HG03520 (cell line): ENCODE results near the gene PLPPR3.

Source experiments
- ATAC-seq: cut with Tn5 transposase; IDR thresholded peaks from one replicate; pipeline ENCODE4 v1.9.1; 2021; ENCODE audit warnings: mild to moderate bottlenecking, moderate library complexity; ENCODE audit not compliant: unreplicated experiment

Gene PLPPR3, protein sequence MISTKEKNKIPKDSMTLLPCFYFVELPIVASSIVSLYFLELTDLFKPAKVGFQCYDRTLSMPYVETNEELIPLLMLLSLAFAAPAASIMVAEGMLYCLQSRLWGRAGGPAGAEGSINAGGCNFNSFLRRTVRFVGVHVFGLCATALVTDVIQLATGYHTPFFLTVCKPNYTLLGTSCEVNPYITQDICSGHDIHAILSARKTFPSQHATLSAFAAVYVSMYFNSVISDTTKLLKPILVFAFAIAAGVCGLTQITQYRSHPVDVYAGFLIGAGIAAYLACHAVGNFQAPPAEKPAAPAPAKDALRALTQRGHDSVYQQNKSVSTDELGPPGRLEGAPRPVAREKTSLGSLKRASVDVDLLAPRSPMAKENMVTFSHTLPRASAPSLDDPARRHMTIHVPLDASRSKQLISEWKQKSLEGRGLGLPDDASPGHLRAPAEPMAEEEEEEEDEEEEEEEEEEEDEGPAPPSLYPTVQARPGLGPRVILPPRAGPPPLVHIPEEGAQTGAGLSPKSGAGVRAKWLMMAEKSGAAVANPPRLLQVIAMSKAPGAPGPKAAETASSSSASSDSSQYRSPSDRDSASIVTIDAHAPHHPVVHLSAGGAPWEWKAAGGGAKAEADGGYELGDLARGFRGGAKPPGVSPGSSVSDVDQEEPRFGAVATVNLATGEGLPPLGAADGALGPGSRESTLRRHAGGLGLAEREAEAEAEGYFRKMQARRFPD

DNA sequence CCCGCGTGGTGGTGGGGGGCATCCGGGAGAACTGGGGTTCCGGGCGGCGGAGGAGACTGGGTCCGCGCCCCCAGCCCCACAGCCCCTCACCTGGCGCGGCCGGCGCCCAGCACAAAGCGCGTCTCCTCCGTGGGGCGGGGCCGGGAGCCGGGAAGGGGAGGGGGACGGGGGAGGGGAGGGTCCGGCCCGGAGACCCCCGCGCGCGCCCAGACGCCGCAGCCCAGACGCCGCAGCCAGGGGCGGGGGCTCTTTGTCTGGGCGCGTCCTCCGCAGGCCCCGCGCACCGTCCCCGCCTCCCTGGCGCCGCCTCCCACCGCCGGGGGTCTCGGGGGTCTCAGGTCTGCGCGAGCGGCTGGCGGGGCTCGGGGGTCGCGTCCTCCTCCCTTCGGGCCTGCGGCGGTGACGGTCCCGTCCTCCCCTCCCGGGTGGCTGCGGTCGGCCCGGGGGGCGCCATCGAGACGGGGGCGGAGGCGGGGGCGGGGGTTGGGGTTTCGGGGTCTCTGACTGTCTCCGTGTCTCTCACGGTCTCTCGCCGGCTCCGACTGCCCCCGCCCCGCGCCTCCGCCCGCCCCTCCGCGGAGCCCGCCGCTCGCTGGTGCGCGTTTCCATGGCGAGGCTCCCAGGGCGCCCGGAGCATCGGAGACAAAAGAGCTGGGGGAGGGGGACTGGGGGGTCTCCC is at the start of gene PLPPR3:
Gene PLPPR3 (minus strand): TSS at position 131 of the 679 bp plus-strand sequence. CDS start 396 bp downstream, outside the sequence.
- ATAC-seq, result no peak

DNA sequence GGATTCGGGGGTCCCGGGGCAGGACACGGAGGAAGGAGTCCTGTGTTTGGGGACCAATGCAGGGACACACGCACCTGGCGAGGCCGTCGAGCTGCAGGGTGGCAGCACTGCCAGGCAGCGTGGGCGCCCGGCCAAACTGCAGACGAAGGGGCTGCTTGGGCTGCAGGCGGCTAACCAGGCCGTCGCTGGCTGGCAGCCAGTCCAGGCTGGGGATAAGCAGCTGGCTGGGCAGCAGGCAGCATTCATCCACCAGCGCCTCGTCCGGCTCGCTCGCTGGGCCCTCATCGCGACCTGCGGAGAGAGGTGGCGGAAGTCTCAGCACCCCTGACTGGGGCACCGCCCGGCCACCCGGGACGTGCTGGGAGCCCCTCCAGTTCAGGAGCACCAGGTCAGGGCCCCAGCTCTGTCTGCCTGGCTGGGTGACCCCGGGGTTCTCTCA is 49.2 kb upstream of the PLPPR3 start:
- no peak for ATAC-seq

DNA sequence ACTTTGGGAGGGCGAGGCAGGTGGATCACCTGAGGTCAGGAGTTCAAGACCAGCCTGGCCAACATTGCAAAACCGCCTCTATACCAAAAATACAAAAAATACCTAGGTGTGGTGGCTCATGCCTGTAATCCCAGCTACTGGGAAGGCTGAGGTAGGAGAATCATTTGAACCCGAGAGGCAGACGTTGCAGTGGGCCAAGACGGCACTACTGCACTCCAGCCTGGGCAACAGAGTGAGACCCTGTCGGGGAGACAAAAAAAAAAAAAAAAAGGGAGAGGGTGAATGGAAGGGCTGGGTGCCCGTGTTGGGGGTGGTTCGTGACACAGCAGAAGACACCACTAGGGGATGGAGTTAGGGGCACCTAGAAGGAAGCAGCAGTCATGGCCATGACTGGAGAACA is 48.6 kb upstream of the PLPPR3 start:
- no peak for ATAC-seq

DNA sequence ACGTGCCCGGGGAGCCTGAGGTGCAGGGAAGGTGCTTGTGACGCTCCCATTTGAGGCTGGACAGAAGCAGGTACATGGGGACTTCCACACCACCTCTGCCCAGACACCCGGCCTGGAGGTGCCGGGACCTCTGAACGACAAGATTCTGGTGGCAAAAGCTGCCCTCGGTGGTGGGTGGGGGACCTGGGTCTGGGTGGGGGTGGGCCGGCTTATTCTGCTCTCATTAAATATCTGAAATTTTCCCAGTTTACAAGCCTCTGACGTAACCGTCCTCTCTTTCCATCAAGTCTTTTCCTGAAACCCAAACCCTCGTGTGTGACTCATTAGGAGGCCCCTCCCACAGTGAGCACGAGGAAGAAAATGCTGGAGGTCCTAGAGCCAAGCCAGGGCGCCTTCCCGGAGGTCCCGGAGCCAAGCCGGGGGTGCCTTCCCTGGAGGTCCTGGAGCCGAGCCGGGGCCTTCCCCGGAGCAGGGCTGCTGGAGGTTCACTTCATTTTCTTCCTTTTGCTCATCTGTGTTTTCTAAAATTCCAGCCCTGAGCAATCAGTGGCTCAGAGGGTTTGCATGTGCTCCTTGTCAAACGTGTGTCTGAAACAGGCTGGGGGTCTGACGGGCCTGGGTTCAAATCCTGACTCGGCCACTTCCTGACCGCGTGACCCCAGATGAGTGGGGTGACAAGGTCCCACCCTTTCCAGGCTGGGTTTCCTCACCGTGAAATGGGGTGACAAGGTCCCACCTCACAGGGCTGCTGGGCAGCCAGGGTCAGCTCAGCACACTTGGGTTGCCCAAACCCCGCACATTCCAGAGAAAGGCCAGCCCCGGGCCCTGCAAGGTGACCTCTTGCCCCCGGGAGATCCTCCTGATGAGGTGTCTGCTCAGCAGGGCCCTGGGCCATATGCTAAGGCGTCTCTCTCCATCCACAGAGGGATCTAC is 47.8 kb upstream of the PLPPR3 start:
- ATAC-seq, result no peak

DNA sequence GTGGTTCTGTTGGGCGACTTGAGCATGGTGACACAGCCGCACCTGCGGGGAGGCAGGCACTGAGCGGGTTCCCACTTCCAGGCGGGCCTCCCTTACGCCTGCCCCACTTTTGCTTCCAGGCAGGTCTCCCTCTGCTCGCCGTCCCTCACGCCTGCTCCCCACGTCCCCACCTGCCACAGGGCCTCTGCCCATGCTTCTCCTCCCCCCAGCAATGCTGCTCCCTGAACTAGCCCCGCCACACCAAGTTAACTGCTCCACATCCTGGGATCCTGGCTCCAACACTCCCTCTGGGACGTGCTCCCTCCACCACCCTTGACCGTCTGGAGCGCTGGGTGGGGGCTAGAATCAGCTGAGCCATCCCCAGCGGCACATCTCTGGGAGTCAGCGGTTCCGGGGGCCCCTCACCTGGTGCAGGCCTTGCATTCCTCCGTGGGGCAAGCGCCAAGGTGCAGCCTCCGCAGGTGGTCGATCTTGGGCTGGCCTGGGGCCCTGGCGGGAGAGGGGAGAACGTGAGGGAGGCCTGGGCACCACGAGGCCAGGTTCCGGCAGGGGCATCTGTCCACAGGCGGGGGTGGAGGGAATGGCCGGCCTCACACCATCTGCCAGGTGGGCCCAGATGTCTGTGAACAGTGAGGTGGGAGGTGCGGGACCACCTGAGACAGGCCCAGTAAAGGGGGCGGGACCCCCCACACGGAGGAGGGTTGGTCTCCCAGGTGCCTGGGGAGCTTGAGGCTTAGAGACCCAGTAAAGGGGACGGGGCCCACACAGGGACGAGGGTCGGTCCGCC is 46.9 kb upstream of the PLPPR3 start:
- no peak for ATAC-seq

DNA sequence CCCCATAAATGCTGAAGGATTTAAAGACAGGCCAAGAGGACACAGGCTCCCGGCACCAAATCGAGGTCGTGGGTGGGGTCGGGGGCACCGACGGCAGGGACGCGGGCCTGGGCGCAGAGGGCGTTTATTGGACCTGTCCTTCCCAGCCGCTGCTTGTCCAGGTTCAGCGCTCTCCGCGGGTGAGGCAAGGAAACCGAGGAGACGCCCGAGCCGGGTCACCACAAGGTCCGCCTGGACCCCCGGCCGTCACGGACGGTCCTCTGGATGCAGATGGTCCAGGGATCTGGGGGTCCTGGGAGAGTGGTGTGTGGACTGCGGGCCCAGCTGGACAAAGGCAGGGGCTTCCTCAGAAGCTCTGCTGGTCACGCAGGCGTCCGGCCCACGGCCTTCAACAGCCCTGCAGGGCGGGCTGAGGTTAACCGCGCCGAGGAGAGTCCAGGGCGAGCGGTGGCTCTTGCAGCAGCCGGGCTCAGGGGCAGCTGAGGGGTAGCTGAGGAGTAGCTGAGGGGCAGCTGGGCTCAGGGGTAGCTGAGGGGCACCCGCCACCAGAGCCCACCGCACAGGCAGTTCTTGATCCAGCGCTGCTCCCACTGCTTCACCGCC is 46.2 kb upstream of the PLPPR3 start:
- no peak for ATAC-seq

DNA sequence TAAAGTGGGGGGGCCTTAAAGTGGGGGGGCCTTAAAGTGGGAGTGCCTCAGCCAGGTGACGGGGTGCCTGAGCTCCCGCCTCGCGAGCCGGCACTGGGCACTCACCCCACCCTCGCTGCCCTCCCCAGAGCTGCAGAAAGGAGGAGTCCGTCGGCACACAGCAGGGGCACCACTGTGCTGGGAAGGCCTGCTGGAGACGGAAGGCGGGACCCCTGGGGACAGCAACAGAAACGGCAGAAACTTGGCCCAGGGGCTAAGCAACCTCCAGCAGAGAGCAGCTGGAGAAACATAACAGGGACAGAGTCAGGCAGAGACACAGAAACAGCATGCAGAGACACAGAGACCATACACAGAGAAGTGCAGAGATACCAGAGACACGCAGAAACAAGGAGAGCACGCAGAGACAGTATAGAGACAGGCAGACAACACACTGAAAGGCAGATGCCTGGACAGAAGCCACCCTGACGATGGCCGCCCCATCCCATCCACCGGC is 45.6 kb upstream of the PLPPR3 start:
- no peak for ATAC-seq

DNA sequence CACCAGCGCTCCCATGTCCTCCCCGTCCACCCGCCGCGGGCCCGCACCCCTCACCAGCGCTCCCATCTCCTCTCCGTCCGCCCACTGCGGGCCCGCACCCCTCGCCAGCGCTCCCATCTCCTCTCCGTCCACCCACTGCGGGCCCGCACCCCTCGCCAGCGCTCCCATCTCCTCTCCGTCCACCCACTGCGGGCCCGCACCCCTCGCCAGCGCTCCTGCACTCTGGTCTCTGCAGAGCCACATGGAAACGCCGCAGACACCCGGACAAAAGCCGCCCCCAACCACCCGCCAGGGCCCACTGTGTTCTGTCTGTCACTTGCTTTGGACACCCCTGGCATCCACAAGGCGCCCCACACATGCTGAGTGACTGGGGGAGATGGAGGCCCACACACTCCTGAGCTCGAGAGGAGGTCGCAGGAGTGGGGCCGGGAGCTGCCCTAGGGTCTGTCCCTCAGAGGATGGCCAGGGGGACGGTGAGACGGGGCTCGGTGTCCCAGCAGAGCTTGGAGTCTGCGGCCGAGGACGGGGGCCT is 45.1 kb upstream of the PLPPR3 start:
- no peak for ATAC-seq

DNA sequence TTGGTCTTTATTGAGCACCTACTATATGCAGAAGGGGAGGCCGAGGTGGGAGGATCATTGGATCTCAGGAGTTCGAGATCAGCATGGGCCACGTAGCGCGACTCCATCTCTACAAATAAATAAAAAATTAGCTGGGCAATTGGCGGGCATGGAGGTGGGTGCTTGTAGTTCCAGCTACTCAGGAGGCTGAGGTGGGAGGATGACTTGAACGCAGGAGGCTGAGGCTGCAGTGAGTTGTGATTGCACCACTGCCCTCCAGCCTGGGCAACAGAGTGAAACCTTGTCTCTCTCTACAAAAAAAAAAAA is 41.5 kb upstream of the PLPPR3 start:
- ATAC-seq, result no peak

DNA sequence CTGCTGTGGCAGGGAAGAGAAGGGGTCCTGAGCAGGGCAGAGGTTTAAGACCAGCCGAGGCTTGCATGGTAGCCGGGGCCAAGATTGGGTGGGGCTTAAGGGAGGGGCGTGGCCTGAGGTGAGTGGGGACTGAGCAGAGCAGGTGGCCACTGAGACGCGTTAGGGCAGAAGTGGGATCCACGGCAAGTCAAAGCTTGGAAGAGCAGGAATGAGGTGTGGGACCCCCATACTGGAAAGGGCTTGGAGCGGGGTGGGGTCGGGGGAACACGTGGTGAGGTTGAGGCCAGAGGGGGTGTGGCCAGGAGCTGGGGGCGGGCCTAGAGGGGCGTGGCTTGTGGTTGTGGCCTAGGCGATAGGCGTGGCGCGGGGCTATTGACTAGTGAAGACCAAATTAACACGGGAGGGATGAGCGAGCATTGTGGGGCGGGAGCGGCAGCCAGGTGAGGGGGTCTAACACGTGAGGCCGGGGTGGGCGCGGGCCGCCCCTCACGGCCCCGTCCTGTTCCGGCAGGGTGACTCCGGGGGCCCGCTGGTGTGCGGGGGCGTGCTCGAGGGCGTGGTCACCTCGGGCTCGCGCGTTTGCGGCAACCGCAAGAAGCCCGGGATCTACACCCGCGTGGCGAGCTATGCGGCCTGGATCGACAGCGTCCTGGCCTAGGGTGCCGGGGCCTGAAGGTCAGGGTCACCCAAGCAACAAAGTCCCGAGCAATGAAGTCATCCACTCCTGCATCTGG is 41.0 kb upstream of the PLPPR3 start:
- no peak for ATAC-seq

DNA sequence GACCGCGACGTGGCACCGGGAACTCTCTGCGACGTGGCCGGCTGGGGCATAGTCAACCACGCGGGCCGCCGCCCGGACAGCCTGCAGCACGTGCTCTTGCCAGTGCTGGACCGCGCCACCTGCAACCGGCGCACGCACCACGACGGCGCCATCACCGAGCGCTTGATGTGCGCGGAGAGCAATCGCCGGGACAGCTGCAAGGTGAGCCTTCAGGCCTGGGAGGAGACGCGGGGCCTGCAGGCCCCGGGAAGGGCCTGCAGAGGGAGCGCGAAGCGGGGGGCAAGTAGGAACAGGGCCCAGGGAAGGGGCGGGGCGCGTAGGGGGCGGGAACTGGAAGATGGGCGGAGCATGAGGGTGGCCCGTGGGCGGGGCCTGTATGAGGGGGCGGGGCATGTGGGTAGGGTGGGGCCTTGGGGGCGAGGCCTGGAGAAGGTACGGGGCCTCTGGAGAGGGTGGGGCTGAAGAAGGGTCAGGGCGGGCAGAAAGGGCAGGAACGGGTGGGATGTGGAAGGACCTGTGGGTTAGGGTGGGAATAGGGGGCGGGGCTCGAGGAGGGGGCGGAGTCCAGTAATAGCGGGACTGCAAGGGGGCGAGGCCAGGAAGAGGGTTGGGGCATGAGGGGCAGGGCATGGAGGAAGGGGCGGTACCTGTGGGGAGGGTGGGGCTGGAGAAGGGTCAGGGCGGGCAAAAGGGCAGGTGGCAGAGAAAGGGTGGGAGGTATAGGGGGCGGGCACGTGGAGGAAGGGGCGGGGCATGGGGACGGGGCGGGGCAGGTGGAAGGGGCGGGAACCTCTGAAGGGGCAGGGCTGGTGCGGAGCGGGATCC is 40.2 kb upstream of the PLPPR3 start:
- no peak for ATAC-seq

DNA sequence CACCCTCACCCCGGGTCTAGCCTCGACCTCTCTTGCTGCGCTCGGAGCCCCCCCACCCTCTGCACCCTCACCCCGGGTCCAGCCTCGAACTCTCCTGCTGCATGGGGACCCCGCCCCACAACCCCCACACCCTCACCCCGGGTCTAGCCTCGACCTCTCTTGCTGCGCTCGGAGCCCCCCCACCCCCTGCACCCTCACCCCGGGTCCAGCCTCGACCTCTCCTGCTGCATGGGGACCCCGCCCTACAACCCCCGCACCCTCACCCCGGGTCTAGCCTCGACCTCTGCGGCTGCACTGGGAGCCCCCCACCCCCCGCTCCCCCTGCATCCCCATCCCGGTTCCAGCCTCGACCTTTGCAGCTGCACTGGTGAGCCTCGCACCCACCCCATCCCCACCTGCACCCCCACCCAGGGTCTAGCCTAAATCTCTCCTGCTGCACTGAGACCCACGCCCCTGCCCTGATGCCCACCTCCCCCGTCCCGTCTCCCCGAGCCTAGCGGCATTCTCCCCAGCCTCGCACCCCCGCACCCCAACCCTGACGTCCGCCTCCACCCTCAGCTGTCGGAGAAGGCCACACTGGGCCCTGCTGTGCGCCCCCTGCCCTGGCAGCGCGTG is 39.5 kb upstream of the PLPPR3 start:
- no peak for ATAC-seq

DNA sequence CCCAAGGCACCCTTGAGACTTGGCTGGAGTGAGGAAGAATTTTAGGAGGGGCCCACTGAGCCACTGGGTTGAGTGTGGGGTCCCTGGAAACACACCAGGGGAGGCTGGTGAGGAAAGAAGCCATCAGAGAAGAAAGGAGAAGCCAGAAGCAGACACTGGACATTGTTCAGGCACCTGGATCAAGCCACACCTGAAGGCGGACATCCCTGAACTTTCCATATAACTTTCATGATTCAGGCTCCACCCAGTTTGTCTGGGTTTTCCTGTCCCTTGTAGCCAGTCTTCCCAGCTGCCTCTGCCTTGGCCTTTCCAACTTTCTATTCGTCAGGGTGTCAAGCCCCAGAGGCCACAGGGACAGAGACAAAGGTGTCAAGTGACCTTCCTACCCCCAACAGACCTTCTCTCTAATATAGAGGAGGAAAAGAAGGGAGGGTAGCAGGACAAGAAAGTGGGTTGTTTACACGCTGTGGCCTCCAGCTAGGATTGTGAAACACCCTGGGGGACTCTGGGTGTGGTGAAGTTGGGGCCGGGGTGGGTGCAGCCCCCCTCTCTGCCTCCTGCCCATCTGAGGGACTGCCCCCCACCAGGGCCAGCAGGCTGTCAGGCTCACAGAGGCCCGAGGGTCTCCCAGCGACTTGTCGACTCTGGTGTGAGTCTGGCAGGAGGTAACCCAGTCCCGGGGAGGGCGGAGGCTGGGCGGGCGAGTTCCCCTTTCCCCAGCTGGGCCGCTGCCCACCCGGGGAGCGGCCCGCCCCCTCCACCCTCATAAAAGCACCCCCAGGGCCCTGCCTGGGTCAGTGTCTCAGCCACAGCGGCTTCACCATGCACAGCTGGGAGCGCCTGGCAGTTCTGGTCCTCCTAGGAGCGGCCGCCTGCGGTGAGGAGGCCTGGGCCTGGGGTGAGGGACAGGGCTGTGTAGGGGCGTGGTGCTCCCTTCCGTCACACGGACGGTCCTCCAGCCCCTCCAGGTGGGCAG is 37.4 kb upstream of the PLPPR3 start, which contains the start of gene CFD:
Gene CFD (plus strand): TSS at position 797 of the 976 bp plus-strand sequence. CDS start 26 bp downstream, at position 823.
- ATAC-seq, result no peak

DNA sequence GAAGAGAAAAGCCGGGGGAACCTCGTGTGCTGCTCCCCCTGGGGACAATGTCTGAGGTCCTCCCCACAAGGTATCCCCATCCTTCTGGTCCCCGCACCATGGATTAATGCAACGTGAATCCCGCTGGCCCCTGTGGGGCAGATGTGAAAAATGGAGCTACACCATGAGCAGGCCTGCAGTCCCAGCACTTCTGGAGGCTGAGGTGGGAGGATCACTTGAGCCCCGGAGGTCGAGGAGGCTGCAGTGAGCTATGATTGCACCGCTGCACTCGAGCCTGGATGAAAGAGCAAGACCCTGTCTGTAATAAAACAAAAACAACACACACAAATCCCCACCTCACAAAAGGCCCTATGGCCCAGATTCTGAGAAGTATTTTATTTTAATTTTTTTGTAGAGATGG is 36.5 kb upstream of the PLPPR3 start:
- ATAC-seq, result no peak

DNA sequence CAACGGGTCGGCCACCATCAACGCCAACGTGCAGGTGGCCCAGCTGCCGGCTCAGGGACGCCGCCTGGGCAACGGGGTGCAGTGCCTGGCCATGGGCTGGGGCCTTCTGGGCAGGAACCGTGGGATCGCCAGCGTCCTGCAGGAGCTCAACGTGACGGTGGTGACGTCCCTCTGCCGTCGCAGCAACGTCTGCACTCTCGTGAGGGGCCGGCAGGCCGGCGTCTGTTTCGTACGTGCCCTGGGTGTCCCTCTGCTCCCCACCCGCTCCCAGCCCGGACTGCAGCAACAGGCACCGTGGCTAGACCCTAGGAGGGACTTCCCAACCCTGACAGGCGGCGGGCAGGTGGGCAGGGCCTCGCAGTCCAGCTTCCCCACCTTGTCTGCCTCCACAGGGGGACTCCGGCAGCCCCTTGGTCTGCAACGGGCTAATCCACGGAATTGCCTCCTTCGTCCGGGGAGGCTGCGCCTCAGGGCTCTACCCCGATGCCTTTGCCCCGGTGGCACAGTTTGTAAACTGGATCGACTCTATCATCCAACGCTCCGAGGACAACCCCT is 33.9 kb upstream of the PLPPR3 start:
- ATAC-seq, result no peak

DNA sequence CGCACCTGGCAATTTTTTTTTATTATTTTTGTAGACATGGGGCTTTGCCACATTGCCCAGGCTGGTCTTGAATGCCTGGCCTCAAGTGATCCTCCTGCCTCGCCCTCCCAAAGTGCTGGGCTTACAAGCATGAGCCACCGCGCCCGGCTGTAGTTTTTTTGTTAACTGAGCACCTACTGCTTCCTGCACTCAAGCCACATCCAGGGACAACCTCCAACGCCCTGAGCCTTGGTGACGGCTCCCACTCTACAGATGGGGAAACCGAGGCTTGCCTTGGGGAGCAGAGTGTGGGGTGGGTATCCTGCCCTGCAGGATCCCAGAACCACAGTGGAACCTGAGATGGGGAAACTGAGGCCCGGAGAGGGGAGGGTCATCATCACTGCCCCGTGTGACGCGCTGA is 33.4 kb upstream of the PLPPR3 start:
- ATAC-seq, result no peak
